GM19452 (cell line): Measurements from ENCODE around the gene LMF2.
"Not testable (repeated sequence)": the region's sequence is repeated elsewhere in the genome, so short reads cannot be mapped to it uniquely, and the experiment has no call there.

ENCODE experiments used
- ATAC-seq: cut with Tn5 transposase; IDR thresholded peaks from one replicate; pipeline ENCODE4 v1.9.1; 2021; ENCODE audit not compliant: unreplicated experiment

Gene LMF2

GRCh38 chr22:50523806-50524675, 16.5 kb upstream of the LMF2 start:
- no peak for ATAC-seq

GRCh38 chr22:50523458-50523805, 15.9 kb upstream of the LMF2 start:
- no peak for ATAC-seq

- no peak for ATAC-seq
Observed at GRCh38 chr22:50522806-50523438, 15.4 kb upstream of the LMF2 start.

GRCh38 chr22:50522208-50522805, 14.8 kb upstream of the LMF2 start:
- no peak for ATAC-seq

- no peak for ATAC-seq
Observed at GRCh38 chr22:50521710-50522109, 14.2 kb upstream of the LMF2 start.

GRCh38 chr22:50520826-50521453, 13.4 kb upstream of the LMF2 start:
- no peak for ATAC-seq

GRCh38 chr22:50520184-50520583, 12.7 kb upstream of the LMF2 start:
- ATAC-seq: not testable (repeated sequence)

GRCh38 chr22:50519151-50519550, 11.6 kb upstream of the LMF2 start:
- ATAC-seq: no peak

- ATAC-seq: no peak
Observed at GRCh38 chr22:50518606-50519005, 11.1 kb upstream of the LMF2 start.

- no peak for ATAC-seq
Observed at GRCh38 chr22:50517495-50518260, 10.2 kb upstream of the LMF2 start.

- no peak for ATAC-seq
Observed at GRCh38 chr22:50516891-50517290, 9.4 kb upstream of the LMF2 start.

- ATAC-seq: no peak
Observed at GRCh38 chr22:50516068-50516467, 8.6 kb upstream of the LMF2 start.

- ATAC-seq: no peak
Observed at GRCh38 chr22:50513175-50513574, 5.7 kb upstream of the LMF2 start.

- ATAC-seq: no peak
Observed at GRCh38 chr22:50508897-50509296, 1.4 kb upstream of the LMF2 start.

- ATAC-seq: peak; percentile 65
Observed at GRCh38 chr22:50507991-50508884, 736 bp upstream of the LMF2 start, which contains the start of gene NCAPH2. TSS of gene NCAPH2 (plus strand) at chr22:50508224. CDS start at chr22:50508338, 114 bp downstream.

GRCh38 chr22:50506611-50507420, 686 bp downstream of the LMF2 start:
- peak; percentile 4 for ATAC-seq

GRCh38 chr22:50505776-50506610, 1.5 kb downstream of the LMF2 start:
- no peak for ATAC-seq

- no peak for ATAC-seq
Observed at GRCh38 chr22:50505276-50505775, 2.2 kb downstream of the LMF2 start.
